HCT116 (cell line): ENCODE measurements around the gene PAPOLG. TPM values are rescaled to one million over a fixed set of nuclear protein-coding genes. Genes with fewer than 3 reads are reported as not detected.

ENCODE experiments used
- ATAC-seq: fragments of 200-7000 bp; cut with Tn5 transposase; 2 replicates; pipeline ENCODE4 v1.9.1; 2020; ENCODE audit warnings: mild to moderate bottlenecking, moderate library complexity
- BruUV-seq: library from RNA; stranded (reverse); fragments of 400-500 nt; replicated peaks from 2 replicates; lab custom pipeline; 2021; lab: Mats Ljungman, UMichigan
- CTCF ChIA-PET: fragments of 300-600 bp; sonication (Branson Sonifier 250); formaldehyde crosslinking; loops from one replicate; lab custom pipeline; 2021; ENCODE audit warnings: antibody characterized with exemption; lab: Charles Lee
- POLR2A ChIA-PET: fragments of 300-600, 350-600 bp; sonication (Branson Sonifier 250); formaldehyde crosslinking; loops from one replicate; lab custom pipeline; 2021; ENCODE audit warnings: antibody characterized with exemption; lab: Charles Lee
- RAD21 ChIA-PET, 2 experiments: fragments of 300-600 bp; sonication (Branson Sonifier 250); formaldehyde crosslinking; loops; one replicate each; lab custom pipeline; 2023; ENCODE audit warnings: low total read pairs in 2 of 2; ENCODE audit not compliant: uncharacterized antibody in 2 of 2, unreplicated experiment in 2 of 2, low non-redundant PET in 1 of 2; lab: Charles Lee
- DNase-seq: peaks from one replicate; pipeline ENCODE4 v3.0.0-alpha.2; 2010; ENCODE audit warnings: low read depth, low spot score
- H2AFZ ChIP-seq: fragments of 200-600 bp; shearing (Covaris generic), sonication (generic); 2 replicates; pipeline ENCODE4 v1.6.1; 2017; ENCODE audit warnings: low read depth, mixed run types, mixed read lengths, antibody characterized with exemption, low read length; ENCODE audit not compliant: poor library complexity, severe bottlenecking
- H3K27ac ChIP-seq: 2 replicates; pipeline ENCODE4 v1.5.1; 2012; ENCODE audit warnings: low read depth, low read length
- H3K27me3 ChIP-seq: fragments of 200-600 bp; sonication (generic); 2 replicates; pipeline ENCODE4 v1.6.1; 2016; ENCODE audit warnings: mixed run types, low read length, mixed read lengths; ENCODE audit not compliant: insufficient read depth
- H3K36me3 ChIP-seq, 2 experiments: fragments of 200-500 bp in 1 of 2; fragments of 200-600 bp in 1 of 2; sonication (Bioruptor generic) in 1 of 2; sonication (generic) in 1 of 2; 2 replicates each; pipeline versions ENCODE4 v1.5.1 to v1.6.1; 2014 to 2016; ENCODE audit warnings: low read length in 2 of 2, inconsistent platforms in 1 of 2, mixed read lengths in 1 of 2, mixed run types in 1 of 2; ENCODE audit not compliant: insufficient read depth in 2 of 2, control insufficient read depth in 1 of 2
- H3K4me1 ChIP-seq, 2 experiments: fragments of 200-600 bp in 1 of 2; sonication (generic) in 1 of 2; 2 replicates each; pipeline versions ENCODE4 v1.5.1 to v1.6.1; 2012 to 2017; ENCODE audit warnings: low read length in 2 of 2, inconsistent platforms in 1 of 2, mild to moderate bottlenecking in 1 of 2, mixed read lengths in 1 of 2, mixed run types in 1 of 2, moderate library complexity in 1 of 2; ENCODE audit not compliant: insufficient read depth in 2 of 2, control insufficient read depth in 1 of 2
- H3K4me2 ChIP-seq: fragments of 200-600 bp; sonication (generic); 2 replicates; pipeline ENCODE4 v1.6.1; 2017; ENCODE audit warnings: mixed run types, low read length, mixed read lengths
- H3K4me3 ChIP-seq, 2 experiments: fragments of 200-600 bp in 1 of 2; sonication (generic) in 1 of 2; replicated peaks in 1 of 2; 2 replicates each; pipeline ENCODE4 v1.5.1; 2011 to 2016; ENCODE audit warnings: low read length in 2 of 2, control low read depth in 1 of 2, low read depth in 1 of 2, mild to moderate bottlenecking in 1 of 2, mixed read lengths in 1 of 2, mixed run types in 1 of 2
- H3K79me2 ChIP-seq: fragments of 200-600 bp; sonication (generic); 2 replicates; pipeline ENCODE4 v1.6.1; 2017; ENCODE audit warnings: mild to moderate bottlenecking, mixed run types, low read length, moderate library complexity, mixed read lengths; ENCODE audit not compliant: insufficient read depth
- H3K9ac ChIP-seq: fragments of 200-600 bp; sonication (generic); 2 replicates; pipeline ENCODE4 v1.6.1; 2016; ENCODE audit warnings: low read length, mixed read lengths
- H3K9me2 ChIP-seq: fragments of 200-600 bp; sonication (generic), shearing (Covaris generic); 2 replicates; pipeline ENCODE4 v1.6.1; 2017; ENCODE audit warnings: mixed run types, mild to moderate bottlenecking, moderate library complexity; ENCODE audit not compliant: insufficient read depth
- H3K9me3 ChIP-seq, 2 experiments: fragments of 200-500 bp in 1 of 2; fragments of 200-600 bp in 1 of 2; sonication (Bioruptor generic) in 1 of 2; sonication (generic) in 1 of 2; 2 replicates each; pipeline ENCODE4 v1.6.1; 2014 to 2017; ENCODE audit warnings: low read length in 2 of 2, mixed read lengths in 2 of 2, inconsistent platforms in 1 of 2, low read depth in 1 of 2, mild to moderate bottlenecking in 1 of 2, mixed run types in 1 of 2, moderate library complexity in 1 of 2; ENCODE audit not compliant: control insufficient read depth in 1 of 2, insufficient read depth in 1 of 2
- H4K20me1 ChIP-seq: fragments of 200-600 bp; sonication (generic), shearing (Covaris generic); 2 replicates; pipeline ENCODE4 v1.6.1; 2017; ENCODE audit warnings: mixed run types, mild to moderate bottlenecking, moderate library complexity; ENCODE audit not compliant: insufficient read depth
- CBX3 ChIP-seq: IDR thresholded peaks from 2 replicates; pipeline ENCODE4 v1.6.1; 2012; ENCODE audit warnings: low read depth
- CEBPB ChIP-seq: IDR thresholded peaks from 2 replicates; pipeline ENCODE4 v1.6.1; 2012; ENCODE audit warnings: low read depth
- CTCF ChIP-seq, 3 experiments: fragments of 200-600 bp in 1 of 3; sonication (generic) in 1 of 3; IDR thresholded peaks in 2 of 3; conservative IDR thresholded peaks in 1 of 3; 2 replicates each; pipeline ENCODE4 v1.5.1; 2012 to 2017; ENCODE audit warnings: low read depth in 2 of 3, low read length in 2 of 3, antibody characterized with exemption in 1 of 3, borderline replicate concordance in 1 of 3, control low read depth in 1 of 3, mild to moderate bottlenecking in 1 of 3, mixed read lengths in 1 of 3, mixed run types in 1 of 3, moderate library complexity in 1 of 3; ENCODE audit not compliant: insufficient read depth in 1 of 3
- EGR1 ChIP-seq: IDR thresholded peaks from 2 replicates; pipeline ENCODE4 v1.6.1; 2012; ENCODE audit warnings: low read depth
- EZH2 ChIP-seq: fragments of 200-600 bp; sonication (generic); IDR thresholded peaks from 2 replicates; pipeline ENCODE4 v1.6.1; 2017; ENCODE audit warnings: antibody characterized with exemption, mixed run types
- EZH2phosphoT487 ChIP-seq: fragments of 200-600 bp; IDR thresholded peaks from 2 replicates; pipeline ENCODE4 v1.6.1; 2018; ENCODE audit warnings: antibody characterized with exemption, borderline replicate concordance
- JUND ChIP-seq: IDR thresholded peaks from 2 replicates; pipeline ENCODE4 v1.6.1; 2012
- MAX ChIP-seq: IDR thresholded peaks from 2 replicates; pipeline ENCODE4 v1.6.1; 2012
- POLR2AphosphoS5 ChIP-seq: IDR thresholded peaks from 2 replicates; pipeline ENCODE4 v1.6.1; 2011; ENCODE audit warnings: mild to moderate bottlenecking, low read depth, low read length, moderate library complexity
- RAD21 ChIP-seq: IDR thresholded peaks from 2 replicates; pipeline ENCODE4 v1.6.1; 2012; ENCODE audit warnings: low read depth, mild to moderate bottlenecking
- REST ChIP-seq: IDR thresholded peaks from 2 replicates; pipeline ENCODE4 v1.6.1; 2012; ENCODE audit warnings: low read depth
- SP1 ChIP-seq: IDR thresholded peaks from 2 replicates; pipeline ENCODE4 v1.6.1; 2012; ENCODE audit warnings: low read depth
- TCF7L2 ChIP-seq: IDR thresholded peaks from 2 replicates; pipeline ENCODE4 v1.7.0; 2011; ENCODE audit warnings: borderline replicate concordance, inconsistent platforms; ENCODE audit not compliant: insufficient read depth, insufficient read length; ENCODE audit errors: extremely low read depth
- ZBTB33 ChIP-seq: IDR thresholded peaks from 2 replicates; pipeline ENCODE4 v1.6.1; 2011; ENCODE audit warnings: mild to moderate bottlenecking, low read length, moderate library complexity; ENCODE audit not compliant: insufficient replicate concordance; ENCODE audit errors: extremely low read depth
- ZFX ChIP-seq: fragments of 450-650 bp; IDR thresholded peaks from 2 replicates; pipeline ENCODE4 v1.6.1; 2017
- ZNF274 ChIP-seq: fragments of 200-500 bp; sonication (Bioruptor generic); IDR thresholded peaks from 2 replicates; pipeline ENCODE4 v1.6.1; 2014; ENCODE audit warnings: mild to moderate bottlenecking, low read depth, low read length, inconsistent platforms
- intact Hi-C: fragments of 100-400 bp; cut with micrococcal nuclease; formaldehyde crosslinking; loops from 2 replicates; pipeline ENCODE4 v1.10.0; 2022
- total RNA-seq: library from RNA; stranded (reverse); gene quantifications from one replicate; pipeline ENCODE4 v1.2.1, GENCODE V29; 2021; ENCODE audit not compliant: unreplicated experiment

The PAPOLG gene
- total RNA-seq, 1 experiment from 2014 or later, result 13.2 TPM

GRCh38 chr2:60745761-60746160 lies 10.3 kb upstream of the PAPOLG start:
- ATAC-seq (no peak), DNase-seq (no peak)
- CTCF ChIA-PET, result no interaction called here
- no peaks in the 10 kb centered on the region for H3K9me3 ChIP-seq
- peaks cover 0 to 2% of the 10 kb centered on the region in 2 experiments; a peak in 1 of 4 replicates for H3K4me1 ChIP-seq
- H3K9ac ChIP-seq, result no peak overlapping the region
- H3K36me3 ChIP-seq, result no peaks in the 10 kb centered on the region
- H4K20me1 ChIP-seq, result no peaks in the 10 kb centered on the region
- RAD21 ChIA-PET, result no interaction called here
- no peak overlapping the region for H3K27ac ChIP-seq
- H3K4me3 ChIP-seq, result no peak overlapping the region
- BruUV-seq, result no TSS peak
- no peak overlapping the region for H3K4me2 ChIP-seq
- H2AFZ ChIP-seq, result no peak overlapping the region
- intact Hi-C loops, result no loop called here
- no peak for TF ChIP-seq CEBPB
- no peak for TF ChIP-seq MAX
- TF ChIP-seq JUND, result no peak
- TF ChIP-seq TCF7L2, result no peak
- no peak for TF ChIP-seq CBX3
- TF ChIP-seq REST, result no peak
- no peak for TF ChIP-seq ZBTB33
- TF ChIP-seq EZH2phosphoT487, result no peak
- no peak for TF ChIP-seq ZFX
- TF ChIP-seq RAD21, result no peak
- no peak for TF ChIP-seq SP1
- no peak for TF ChIP-seq ZNF274
- no peak for TF ChIP-seq CTCF (IDR thresholded peaks at IDR 0.05 in 2 of 3, conservative IDR thresholded peaks at IDR 0.05 in 1 of 3; ENCODE audit: borderline replicate concordance in 1 of 3, insufficient read depth in 1 of 3, low read depth in 2 of 3, low read length in 2 of 3)
- no peak for TF ChIP-seq EGR1
- no peak for TF ChIP-seq EZH2
- TF ChIP-seq POLR2AphosphoS5, result no peak
- POLR2A ChIA-PET, result no interaction called here
- no peaks in the 10 kb centered on the region for H3K79me2 ChIP-seq
- H3K9me2 ChIP-seq, result no peaks in the 10 kb centered on the region
- H3K27me3 ChIP-seq, result no peaks in the 10 kb centered on the region
